ENCODE data around the gene MDM2. TPM values are rescaled to one million over a fixed set of nuclear protein-coding genes. Genes with fewer than 3 reads are reported as not detected.

Gene MDM2
- total RNA-seq, 1 experiment from 2014 or later, result 159 TPM

DNA sequence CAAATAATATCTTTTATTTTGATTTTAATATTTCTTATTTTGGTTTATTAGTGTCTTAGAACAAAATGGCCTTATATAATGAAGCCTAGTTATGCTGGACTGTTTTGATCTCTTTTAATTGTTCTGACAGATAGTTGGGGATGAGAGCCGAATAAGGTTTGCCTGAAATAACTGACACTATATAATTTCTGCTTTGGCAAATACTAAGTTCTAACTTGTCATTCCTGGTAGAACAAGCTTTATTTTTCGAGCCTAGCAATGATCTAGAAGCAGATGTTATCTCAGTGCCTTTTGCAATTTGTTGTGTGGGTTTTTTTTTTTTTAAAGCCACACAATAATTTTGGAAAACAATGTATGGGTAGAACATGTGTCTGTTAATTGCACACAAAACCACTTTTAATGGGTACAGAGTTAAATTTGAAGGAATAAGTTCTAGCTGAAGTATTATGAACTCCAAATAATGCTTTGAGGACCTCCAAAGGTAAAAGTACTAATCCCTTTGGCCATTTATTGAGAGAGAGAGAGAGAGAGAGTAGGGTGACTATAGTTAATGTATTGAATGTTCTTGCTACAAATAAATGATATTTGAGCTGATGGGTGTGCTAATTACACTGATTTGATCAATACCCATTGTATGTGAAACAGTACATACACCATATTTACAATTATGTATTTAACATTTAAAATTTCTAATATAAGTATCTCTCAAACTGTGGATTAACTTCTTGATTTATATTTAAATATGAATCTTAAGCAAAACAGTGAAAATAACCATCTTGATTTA is 35.0 kb downstream of the MDM2 start:
- peaks cover 13 to 54% (median 37%) of the 10 kb centered on the region in 3 experiments; a peak in 6 of 7 replicates for H3K36me3 Mint-ChIP-seq (ENCODE audit: insufficient read depth in 1 of 3, low read depth in 3 of 3)
- Histone ChIP-seq H2BK120ac (ENCODE audit: low read depth, low read length, poor library complexity, severe bottlenecking) (no peak overlapping the region), H4K20me1 (ENCODE audit: control insufficient read depth, insufficient read depth, insufficient read length) (no peaks in the 10 kb centered on the region), H2AK5ac (ENCODE audit: insufficient read length, low read length) (no peak overlapping the region), H3K9me3 (ENCODE audit: control insufficient read depth, low read depth, low read length) (no peaks in the 10 kb centered on the region), H2BK15ac (ENCODE audit: low read depth, low read length) (no peak overlapping the region), H3K4ac (ENCODE audit: low read depth, low read length) (no peak overlapping the region), H2BK20ac (ENCODE audit: low read depth, low read length, poor library complexity, severe bottlenecking) (no peak overlapping the region), H3K4me1 (ENCODE audit: insufficient read depth, low read length) (no peaks in the 10 kb centered on the region), H2BK12ac (ENCODE audit: insufficient read length, low read depth, low read length) (no peak overlapping the region), H3K4me2 (ENCODE audit: insufficient read depth, insufficient read length, low read length) (no peak overlapping the region), H3T11ph (ENCODE audit: low read length) (no peak overlapping the region), H3K23ac (ENCODE audit: insufficient read length, low read depth, low read length) (no peak overlapping the region), H2BK5ac (ENCODE audit: insufficient read length, low read length) (no peak overlapping the region), H2AFZ (ENCODE audit: low read length) (no peak overlapping the region), H3K56ac (ENCODE audit: insufficient read length, low read depth, low read length) (no peak overlapping the region), H3K18ac (ENCODE audit: insufficient read length, low read depth, low read length) (no peak overlapping the region), H3K9ac (ENCODE audit: extremely low read depth, insufficient read length, low read length) (no peak overlapping the region), H3K79me1 (ENCODE audit: insufficient read depth, low read depth, low read length, poor library complexity, severe bottlenecking) (no peaks in the 10 kb centered on the region), H3K27me3 (ENCODE audit: insufficient read depth, low read length) (no peaks in the 10 kb centered on the region), H3K27ac (ENCODE audit: insufficient read length, low read depth, low read length) (no peak overlapping the region), H3K14ac (ENCODE audit: insufficient read depth, low read length) (no peak overlapping the region), H4K91ac (ENCODE audit: insufficient read length, low read depth, low read length) (no peak overlapping the region), H4K5ac (ENCODE audit: insufficient read length, low read depth, low read length) (no peak overlapping the region), H4K8ac (replicated peaks; ENCODE audit: insufficient read length, low read depth, low read length) (no peak overlapping the region), H3K23me2 (ENCODE audit: insufficient read length, low read depth, low read length, poor library complexity, severe bottlenecking) (no peaks in the 10 kb centered on the region), H3K79me2 (ENCODE audit: insufficient read depth, low read length) (no peaks in the 10 kb centered on the region)
- no CpG with 5 or more reads among the region's 2 CpGs for WGBS (ENCODE audit: extremely low coverage, insufficient read length, low lambda C conversion rate)
- H3K27me3 Mint-ChIP-seq (ENCODE audit: low read depth), result no peaks in the 10 kb centered on the region
- no peak overlapping the region for H3K4me3 Mint-ChIP-seq
- no peak overlapping the region for H3K27ac Mint-ChIP-seq
- no peaks in the 10 kb centered on the region for H3K4me1 Mint-ChIP-seq
- DNase-seq, result no peak
- no peaks in the 10 kb centered on the region for H3K9me3 Mint-ChIP-seq
- TF ChIP-seq, protein P1, sequence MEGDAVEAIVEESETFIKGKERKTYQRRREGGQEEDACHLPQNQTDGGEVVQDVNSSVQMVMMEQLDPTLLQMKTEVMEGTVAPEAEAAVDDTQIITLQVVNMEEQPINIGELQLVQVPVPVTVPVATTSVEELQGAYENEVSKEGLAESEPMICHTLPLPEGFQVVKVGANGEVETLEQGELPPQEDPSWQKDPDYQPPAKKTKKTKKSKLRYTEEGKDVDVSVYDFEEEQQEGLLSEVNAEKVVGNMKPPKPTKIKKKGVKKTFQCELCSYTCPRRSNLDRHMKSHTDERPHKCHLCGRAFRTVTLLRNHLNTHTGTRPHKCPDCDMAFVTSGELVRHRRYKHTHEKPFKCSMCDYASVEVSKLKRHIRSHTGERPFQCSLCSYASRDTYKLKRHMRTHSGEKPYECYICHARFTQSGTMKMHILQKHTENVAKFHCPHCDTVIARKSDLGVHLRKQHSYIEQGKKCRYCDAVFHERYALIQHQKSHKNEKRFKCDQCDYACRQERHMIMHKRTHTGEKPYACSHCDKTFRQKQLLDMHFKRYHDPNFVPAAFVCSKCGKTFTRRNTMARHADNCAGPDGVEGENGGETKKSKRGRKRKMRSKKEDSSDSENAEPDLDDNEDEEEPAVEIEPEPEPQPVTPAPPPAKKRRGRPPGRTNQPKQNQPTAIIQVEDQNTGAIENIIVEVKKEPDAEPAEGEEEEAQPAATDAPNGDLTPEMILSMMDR (conservative IDR thresholded peaks at IDR 0.05), result no peak
